Ovary (tissue), 9 donors: ENCODE data around the gene GATM. TPM values are rescaled to one million over a fixed set of nuclear protein-coding genes. Genes with fewer than 3 reads are reported as not detected.

ENCODE experiments used
- DNase-seq, 5 donors: peaks; one replicate each; pipeline ENCODE4 v3.0.0-alpha.2; 2019 to 2020
- H3K27ac ChIP-seq, 2 donors: fragments of 200-600 bp; one replicate each; pipeline versions ENCODE4 v1.5.1 to v1.8.0; 2019 to 2022
- H3K27me3 ChIP-seq: fragments of 200-600 bp; one replicate; pipeline ENCODE4 v1.8.0; 2022
- H3K36me3 ChIP-seq: fragments of 200-600 bp; sonication (generic); one replicate; pipeline ENCODE4 v1.5.1; 2019
- H3K4me1 ChIP-seq: one replicate; pipeline ENCODE4 v1.8.1; 2013; ENCODE audit warnings: mild to moderate bottlenecking, moderate library complexity; ENCODE audit not compliant: insufficient read depth
- H3K4me3 ChIP-seq: fragments of 200-600 bp; sonication (generic); one replicate; pipeline ENCODE4 v1.5.1; 2017
- H3K9me3 ChIP-seq, 2 donors: fragments of 200-600 bp in 1 of 2; sonication (generic) in 1 of 2; one replicate each; pipeline versions ENCODE4 v1.5.1 to v1.8.1; 2013 to 2019; ENCODE audit warnings: mild to moderate bottlenecking in 1 of 2, moderate library complexity in 1 of 2
- CTCF ChIP-seq, 3 donors: fragments of 450-650 bp in 2 of 3; fragments of 200-600 bp in 1 of 3; IDR thresholded peaks; one replicate each; pipeline versions ENCODE4 v1.5.1 to v1.8.0; 2016 to 2022; ENCODE audit warnings: antibody characterized with exemption in 3 of 3, mild to moderate bottlenecking in 1 of 3
- EP300 ChIP-seq: sonication (generic); formaldehyde crosslinking; IDR thresholded peaks from one replicate; pipeline ENCODE4 v1.6.1; 2017; ENCODE audit warnings: antibody characterized with exemption
- POLR2A ChIP-seq: fragments of 450-650 bp; IDR thresholded peaks from one replicate; pipeline ENCODE4 v1.6.1; 2017; ENCODE audit warnings: antibody characterized with exemption, mild to moderate bottlenecking, moderate library complexity
- WGBS, 3 donors: extraction: QIAGEN DNeasy Blood & Tissue Kit in 1 of 3; methylation state at CpG; one replicate each; pipeline versions ENCODE4 v1.1.5 to v1.1.7; 2013 to 2017; 5-methylcytosine and 5-hydroxymethylcytosine counted together
- intact Hi-C, 4 donors: fragments of 100-400 bp; cut with DNase I; formaldehyde crosslinking; loops; one replicate each; pipeline versions ENCODE4 v1.11.0 to v1.15.1; 2022 to 2023
- polyA plus RNA-seq, 2 donors: library from polyadenylated mRNA; stranded (reverse); fragments of 200-250 nt in 1 of 2; fragments of 350-450 nt in 1 of 2; fragmentation: Illumina TruSeq in 1 of 2; extraction: RNeasy Lipid Tissue Mini Kit (QIAGEN cat#74804) in 1 of 2; gene quantifications; one replicate each; pipeline ENCODE4 v1.2.3, GENCODE V29; 2013 to 2014
- total RNA-seq, 7 donors: library from RNA; depleted of rRNA in 2 of 7; stranded (reverse); fragments of >200 nt in 2 of 7; fragmentation: NEBNext Ultra II Directional in 3 of 7; extraction: Animal tissue kit (Norgen Biotek cat#: 25700) in 3 of 7; gene quantifications; one replicate each; pipeline versions ENCODE4 v1.1.0 to v1.2.4, GENCODE V29; 2016 to 2023
- donor health status: DM: no; HTN: no; CAD: no; lungs with moderate emphysema.
- donor health status: DM: no; HTN: no; CAD: no.
- donor health status: Bipolar disorder and iron deficiency.
- donor health status: DM: yes; HTN: yes; CAD: no.
- donor health status: DM: no; HTN: no; CAD: no.
- donor health status: DM: yes; HTN: yes; CAD: no.

Gene GATM
- total and polyA plus RNA-seq, 9 donors, result 43.6 to 218 (median 132) TPM

- TF ChIP-seq POLR2A (no peak), CTCF (IDR thresholded peaks at IDR 0.05) (no peak)
- Histone ChIP-seq H3K36me3 (no peaks in the 10 kb centered on the region), H3K4me3 (no peak overlapping the region), H3K9me3 (no peaks in the 10 kb centered on the region), H3K4me1 (no peaks in the 10 kb centered on the region), H3K27ac (no peak overlapping the region), H3K27me3 (no peaks in the 10 kb centered on the region)
- WGBS, 3 donors, result 78 to 87% (median 82%) methylated on average over 2 of the region's 2 CpGs
- DNase-seq, result no peak
- intact Hi-C loops, result no loop called here
Measured at GRCh38 chr15:45355860-45356259, 22.5 kb downstream of the GATM start.

GRCh38 chr15:45354711-45355110 is 23.6 kb downstream of the GATM start:
- H3K27me3 ChIP-seq, result no peaks in the 10 kb centered on the region
- no peak overlapping the region for H3K27ac ChIP-seq
- H3K4me1 ChIP-seq, result no peaks in the 10 kb centered on the region
- TF ChIP-seq CTCF (IDR thresholded peaks at IDR 0.05) (no peak), EP300 (no peak), POLR2A (no peak)
- no peaks in the 10 kb centered on the region for H3K36me3 ChIP-seq
- H3K9me3 ChIP-seq, result no peaks in the 10 kb centered on the region
- H3K4me3 ChIP-seq, result no peak overlapping the region
- 66 to 72% (median 70%) methylated on average over 5 of the region's 5 CpGs for WGBS, 3 donors
- intact Hi-C loops, result no loop called here
- DNase-seq, result no peak

- no peak for DNase-seq
- Histone ChIP-seq H3K9me3 (no peaks in the 10 kb centered on the region), H3K27ac (no peak overlapping the region), H3K36me3 (no peaks in the 10 kb centered on the region), H3K27me3 (no peaks in the 10 kb centered on the region), H3K4me3 (no peak overlapping the region), H3K4me1 (no peaks in the 10 kb centered on the region)
- 79 to 81% (median 81%) methylated on average over 2 of the region's 2 CpGs for WGBS, 3 donors
- TF ChIP-seq EP300 (no peak), POLR2A (no peak), CTCF (IDR thresholded peaks at IDR 0.05) (no peak)
- intact Hi-C loops, result no loop called here
Measured at GRCh38 chr15:45351227-45351626, 27.1 kb downstream of the GATM start.

GRCh38 chr15:45349623-45350022 is 28.7 kb downstream of the GATM start:
- TF ChIP-seq EP300 (no peak), POLR2A (no peak), CTCF (IDR thresholded peaks at IDR 0.05) (no peak)
- no peaks in the 10 kb centered on the region for H3K4me1 ChIP-seq

GRCh38 chr15:45347989-45348388 is 30.4 kb downstream of the GATM start:
- H3K4me1 ChIP-seq, result no peaks in the 10 kb centered on the region
- H3K27me3 ChIP-seq, result no peaks in the 10 kb centered on the region
- no peak for DNase-seq
- no peak for TF ChIP-seq CTCF (IDR thresholded peaks at IDR 0.05)
- TF ChIP-seq POLR2A, result no peak
- no peak for TF ChIP-seq EP300
- H3K4me3 ChIP-seq, result no peak overlapping the region
- H3K36me3 ChIP-seq, result no peaks in the 10 kb centered on the region
- intact Hi-C loops, result no loop called here
- H3K27ac ChIP-seq, result no peak overlapping the region
- H3K9me3 ChIP-seq, result no peaks in the 10 kb centered on the region

More at GRCh38 chr15:45349623-45350022, 28.7 kb downstream of the GATM start:
- no peak for DNase-seq
- no peaks in the 10 kb centered on the region for H3K36me3 ChIP-seq
- intact Hi-C loops, result no loop called here
- 92 to 97% (median 95%) methylated on average over 3 of the region's 3 CpGs for WGBS, 3 donors
- no peak overlapping the region for H3K27ac ChIP-seq
- no peaks in the 10 kb centered on the region for H3K9me3 ChIP-seq
- no peak overlapping the region for H3K4me3 ChIP-seq
- H3K27me3 ChIP-seq, result no peaks in the 10 kb centered on the region
